Stimulated activated CD8-positive, alpha-beta memory T cell treated with anti-CD3 and anti-CD28 coated beads, Interleukin-15, amount 100 ng/mL, for 1 hour (primary cell): ENCODE measurements around the gene SET.

ENCODE experiments used
- DNase-seq: peaks from one replicate; pipeline ENCODE4 v3.0.0-alpha.2; 2020; ENCODE audit warnings: low read depth

Gene SET

GRCh38 chr9:128731093-128731492, 42.1 kb downstream of the SET start:
- no peak for DNase-seq

- DNase-seq: no peak
Measured at GRCh38 chr9:128731691-128732090, 42.7 kb downstream of the SET start.

GRCh38 chr9:128732576-128732975, 43.6 kb downstream of the SET start:
- DNase-seq: no peak

- no peak for DNase-seq
Measured at GRCh38 chr9:128733256-128733655, 44.2 kb downstream of the SET start.

GRCh38 chr9:128735373-128735772, 46.4 kb downstream of the SET start:
- DNase-seq: no peak

GRCh38 chr9:128742401-128742800, 53.4 kb downstream of the SET start:
- no peak for DNase-seq

- no peak for DNase-seq
Measured at GRCh38 chr9:128743421-128743820, 54.4 kb downstream of the SET start.
